IMR-90 (cell line): Measurements from ENCODE around the gene RPGRIP1L. TPM values are rescaled to one million over a fixed set of nuclear protein-coding genes. Genes with fewer than 3 reads are reported as not detected.

ENCODE experiments used
- ATAC-seq: fragments of 200-7000 bp; cut with Tn5 transposase; 2 replicates; pipeline ENCODE4 v1.9.1; 2020; ENCODE audit warnings: low read depth, mild to moderate bottlenecking, moderate library complexity
- BruUV-seq: library from RNA; stranded (reverse); fragments of 400-500 nt; replicated peaks from 2 replicates; lab custom pipeline; 2021; lab: Mats Ljungman, UMichigan
- CTCF ChIA-PET: fragments of 300-600 bp; formaldehyde crosslinking; extraction: SDS; loops from one replicate; lab custom pipeline; 2021; ENCODE audit warnings: antibody characterized with exemption; lab: Yijun Ruan, JAX
- POLR2A ChIA-PET: fragments of 300-600 bp; sonication (Branson Sonifier 250); formaldehyde crosslinking; loops from one replicate; lab custom pipeline; 2022; ENCODE audit warnings: antibody characterized with exemption; ENCODE audit not compliant: unreplicated experiment; lab: Charles Lee
- DNase-seq: peaks from one replicate; pipeline ENCODE4 v3.0.0; 2013
- H2AFZ ChIP-seq: replicated peaks from 2 replicates; pipeline ENCODE3; 2013; ENCODE audit warnings: low read length, mild to moderate bottlenecking; ENCODE audit not compliant: poor library complexity
- H2AK5ac ChIP-seq: 2 replicates; pipeline ENCODE4 v1.6.1; 2013; ENCODE audit warnings: low read depth, low read length, inconsistent platforms
- H2AK9ac ChIP-seq: replicated peaks from 2 replicates; pipeline ENCODE3; 2013; ENCODE audit warnings: mild to moderate bottlenecking, low read depth, low read length, moderate library complexity; ENCODE audit not compliant: poor library complexity
- H2BK120ac ChIP-seq: 2 replicates; pipeline ENCODE4 v1.6.1; 2013; ENCODE audit warnings: low read depth, low read length, inconsistent platforms
- H2BK15ac ChIP-seq: 3 replicates; pipeline ENCODE4 v1.6.1; 2013; ENCODE audit warnings: low read depth, low read length, inconsistent platforms
- H2BK20ac ChIP-seq: 2 replicates; pipeline ENCODE4 v1.6.1; 2013; ENCODE audit warnings: low read depth, mild to moderate bottlenecking, inconsistent platforms, low read length, moderate library complexity
- H2BK5ac ChIP-seq: 2 replicates; pipeline ENCODE4 v1.6.1; 2013; ENCODE audit warnings: mild to moderate bottlenecking, low read depth, low read length, inconsistent platforms; ENCODE audit not compliant: poor library complexity, severe bottlenecking
- H3K14ac ChIP-seq: replicated peaks from 2 replicates; pipeline ENCODE4 v1.6.1; 2013; ENCODE audit warnings: low read depth, low read length, inconsistent platforms
- H3K18ac ChIP-seq: 2 replicates; pipeline ENCODE4 v1.6.1; 2013; ENCODE audit warnings: low read depth, low read length, control low read depth
- H3K23ac ChIP-seq: 2 replicates; pipeline ENCODE4 v1.6.1; 2013; ENCODE audit warnings: low read depth, low read length, inconsistent platforms
- H3K27ac ChIP-seq: 2 replicates; pipeline ENCODE4 v1.5.1; 2013; ENCODE audit warnings: mild to moderate bottlenecking, control low read depth, low read length; ENCODE audit not compliant: insufficient read depth
- H3K27me3 ChIP-seq: 2 replicates; pipeline ENCODE4 v1.6.1; 2013; ENCODE audit warnings: low read length; ENCODE audit not compliant: control insufficient read depth, insufficient read depth
- H3K36me3 ChIP-seq: 2 replicates; pipeline ENCODE4 v1.6.1; 2013; ENCODE audit warnings: low read length, mixed read lengths; ENCODE audit not compliant: control insufficient read depth, insufficient read depth
- H3K4ac ChIP-seq: 2 replicates; pipeline ENCODE4 v1.6.1; 2013; ENCODE audit warnings: low read depth, low read length, inconsistent platforms
- H3K4me1 ChIP-seq: 2 replicates; pipeline ENCODE4 v1.6.1; 2013; ENCODE audit warnings: low read length, mixed read lengths; ENCODE audit not compliant: control insufficient read depth, insufficient read depth
- H3K4me2 ChIP-seq: 2 replicates; pipeline ENCODE4 v1.6.1; 2013; ENCODE audit warnings: low read depth, mild to moderate bottlenecking, control low read depth, low read length, moderate library complexity
- H3K4me3 ChIP-seq: 2 replicates; pipeline ENCODE4 v1.5.1; 2013; ENCODE audit warnings: low read depth, mild to moderate bottlenecking, control low read depth, low read length, moderate library complexity; ENCODE audit not compliant: insufficient read depth
- H3K56ac ChIP-seq: 2 replicates; pipeline ENCODE4 v1.6.1; 2013; ENCODE audit warnings: low read length, inconsistent platforms; ENCODE audit not compliant: insufficient read depth; ENCODE audit errors: extremely low read depth
- H3K79me1 ChIP-seq, 2 experiments: 2 replicates each; pipeline ENCODE4 v1.6.1; 2013; ENCODE audit warnings: low read length in 2 of 2, inconsistent platforms in 1 of 2, low read depth in 1 of 2
- H3K9ac ChIP-seq: 2 replicates; pipeline ENCODE4 v1.6.1; 2013; ENCODE audit warnings: low read depth, low read length, control low read depth
- H3K9me1 ChIP-seq: 2 replicates; pipeline ENCODE4 v1.6.1; 2013; ENCODE audit warnings: low read length, inconsistent platforms; ENCODE audit not compliant: insufficient read depth
- H3K9me3 ChIP-seq: 2 replicates; pipeline ENCODE4 v1.6.1; 2013; ENCODE audit warnings: low read length; ENCODE audit not compliant: control insufficient read depth, insufficient read depth
- H4K20me1 ChIP-seq: 2 replicates; pipeline ENCODE4 v1.6.1; 2013; ENCODE audit warnings: low read length, inconsistent platforms; ENCODE audit not compliant: insufficient read depth
- H4K5ac ChIP-seq: 2 replicates; pipeline ENCODE4 v1.6.1; 2013; ENCODE audit warnings: mild to moderate bottlenecking, low read depth, low read length, control low read depth
- H4K8ac ChIP-seq, 2 experiments: 2 replicates each; pipeline ENCODE4 v1.6.1; 2013; ENCODE audit warnings: low read depth in 2 of 2, low read length in 2 of 2, control low read depth in 1 of 2, inconsistent platforms in 1 of 2
- H4K91ac ChIP-seq: 2 replicates; pipeline ENCODE4 v1.6.1; 2013; ENCODE audit warnings: low read depth, low read length, inconsistent platforms; ENCODE audit not compliant: insufficient read depth
- BHLHE40 ChIP-seq: fragments of 150-350 bp; IDR thresholded peaks from 2 replicates; pipeline ENCODE4 v1.6.1; 2016; ENCODE audit warnings: mild to moderate bottlenecking, low read depth, low read length
- CEBPB ChIP-seq: IDR thresholded peaks from 2 replicates; pipeline ENCODE4 v1.6.1; 2012; ENCODE audit warnings: low read depth, low read length, improper control_type of control experiment
- CHD1 ChIP-seq: IDR thresholded peaks from 2 replicates; pipeline ENCODE4 v1.6.1; 2012; ENCODE audit warnings: low read depth, low read length, improper control_type of control experiment
- ELK1 ChIP-seq: fragments of 150-350 bp; IDR thresholded peaks from 2 replicates; pipeline ENCODE4 v1.6.1; 2016; ENCODE audit warnings: low read depth, mild to moderate bottlenecking, low read length, moderate library complexity, borderline replicate concordance
- FOS ChIP-seq: fragments of 150-350 bp; IDR thresholded peaks from 2 replicates; pipeline ENCODE4 v1.6.1; 2016; ENCODE audit warnings: low read depth, low read length
- MAFK ChIP-seq: IDR thresholded peaks from 2 replicates; pipeline ENCODE4 v1.6.1; 2012; ENCODE audit warnings: low read depth, low read length, improper control_type of control experiment
- MAZ ChIP-seq: IDR thresholded peaks from 2 replicates; pipeline ENCODE4 v1.6.1; 2012; ENCODE audit warnings: low read depth, mild to moderate bottlenecking, low read length, improper control_type of control experiment, moderate library complexity, borderline replicate concordance
- MXI1 ChIP-seq: IDR thresholded peaks from 2 replicates; pipeline ENCODE4 v1.6.1; 2012; ENCODE audit warnings: low read depth, mild to moderate bottlenecking, low read length, moderate library complexity, borderline replicate concordance
- NFE2L2 ChIP-seq: fragments of 150-350 bp; IDR thresholded peaks from 2 replicates; pipeline ENCODE4 v1.6.1; 2016; ENCODE audit warnings: low read depth, mild to moderate bottlenecking, low read length
- RAD21 ChIP-seq: IDR thresholded peaks from 2 replicates; pipeline ENCODE4 v1.6.1; 2012; ENCODE audit warnings: low read length, improper control_type of control experiment
- RCOR1 ChIP-seq: IDR thresholded peaks from 2 replicates; pipeline ENCODE4 v1.6.1; 2012; ENCODE audit warnings: mild to moderate bottlenecking, low read length, improper control_type of control experiment; ENCODE audit not compliant: insufficient replicate concordance
- RFX5 ChIP-seq: IDR thresholded peaks from 2 replicates; pipeline ENCODE4 v1.8.0; 2012; ENCODE audit warnings: low read depth, mild to moderate bottlenecking, low read length, moderate library complexity
- SMC3 ChIP-seq: fragments of 150-350 bp; IDR thresholded peaks from 2 replicates; pipeline ENCODE4 v1.6.1; 2016; ENCODE audit warnings: low read depth, mild to moderate bottlenecking, antibody characterized with exemption, low read length, moderate library complexity
- USF2 ChIP-seq: fragments of 150-350 bp; IDR thresholded peaks from 2 replicates; pipeline ENCODE4 v1.6.1; 2017; ENCODE audit warnings: mild to moderate bottlenecking, antibody characterized with exemption, low read length, low read depth
- WGBS, 2 experiments: methylation state at CpG; one replicate each; pipeline versions ENCODE4 v1.1.5 to v1.1.7; 2013; ENCODE audit warnings: missing lambda C conversion rate in 2 of 2; ENCODE audit not compliant: insufficient read length in 1 of 2; ENCODE audit errors: extremely low coverage in 2 of 2; 5-methylcytosine and 5-hydroxymethylcytosine counted together
- dilution Hi-C: fragments of 300-500 bp; cut with HindIII; formaldehyde crosslinking; loops from one replicate; pipeline ENCODE4 v1.14.3; 2018; ENCODE audit warnings: low sequenced_read_pairs; ENCODE audit not compliant: unreplicated experiment
- in situ Hi-C: fragments of 300-500 bp; cut with MboI; formaldehyde crosslinking; loops from 3 replicates; pipeline ENCODE4 v1.14.3; 2019; ENCODE audit warnings: low sequenced_read_pairs, inconsistent platforms, mixed read lengths
- intact Hi-C: fragments of 100-400 bp; cut with micrococcal nuclease; formaldehyde crosslinking; loops from 2 replicates; pipeline ENCODE4 v1.10.0; 2022
- polyA plus RNA-seq, 3 experiments: library from polyadenylated mRNA; depleted of rRNA; stranded (reverse); fragments of >200 nt; gene quantifications; 2 replicates each; pipeline ENCODE4 v1.2.3, GENCODE V29; 2012; ENCODE audit warnings: low replicate concordance in 1 of 3
- total RNA-seq: library from RNA; depleted of rRNA; stranded (reverse); fragments of >200 nt; gene quantifications from 2 replicates; pipeline ENCODE4 v1.2.3, GENCODE V29; 2012

Gene RPGRIP1L
- total and polyA plus RNA-seq, 2 of the 4 experiments (the other 2 are of a cell fraction) = 7.3 to 10.4 TPM

- Histone ChIP-seq H4K5ac (no peak overlapping the region), H3K27me3 (no peaks in the 10 kb centered on the region), H3K36me3 (0 out of 2 replicates have a peak, but pooled peaks cover 2% of the 10 kb centered on the region), H4K91ac (no peak overlapping the region), H2BK15ac (no peak overlapping the region), H3K4ac (no peak overlapping the region), H3K4me1 (0 out of 2 replicates have a peak, but pooled peaks cover under 1% of the 10 kb centered on the region), H3K27ac (no peak overlapping the region), H3K9ac (no peak overlapping the region), H3K56ac (no peak overlapping the region), H4K20me1 (peaks cover 4% of the 10 kb centered on the region), H3K23ac (no peak overlapping the region), H3K14ac (no peak overlapping the region), H2AK5ac (no peak overlapping the region), H3K9me1 (no peaks in the 10 kb centered on the region), H3K4me3 (no peak overlapping the region), H2BK5ac (no peak overlapping the region), H4K8ac (no peak overlapping the region), H2BK20ac (no peak overlapping the region), H3K4me2 (no peak overlapping the region), H2BK120ac (no peak overlapping the region), H2AK9ac (no peak overlapping the region), H2AFZ (no peak overlapping the region), H3K79me1 (peaks cover 3 to 19% of the 10 kb centered on the region in 2 experiments; a peak in 3 of 4 replicates), H3K18ac (no peak overlapping the region), H3K9me3 (no peaks in the 10 kb centered on the region)
- DNase-seq (no peak), ATAC-seq (no peak)
- in situ Hi-C loops = no loop called here
- no TSS peak for BruUV-seq
- ChIA-PET POLR2A (no interaction called here), CTCF (interaction anchor here (0.6 kb wide), 1 partner anchor 1779 kb away, joined by 3 read pairs; no protein-coding TSS in a partner anchor)
- TF ChIP-seq CEBPB (no peak), MAFK (no peak), ELK1 (no peak), FOS (no peak), SMC3 (no peak), CHD1 (no peak), MXI1 (no peak), RFX5 (no peak), USF2 (no peak), MAZ (no peak), RAD21 (no peak), NFE2L2 (no peak), BHLHE40 (no peak), RCOR1 (no peak)
- WGBS, 2 experiments = no CpG with 5 or more reads among the region's 5 CpGs
- dilution Hi-C loops = no loop called here
- intact Hi-C loops = no loop called here
Measured at GRCh38 chr16:53721017-53721416, 17.4 kb upstream of the RPGRIP1L start.
